Right atrium auricular region (tissue), 2 donors: ENCODE measurements around the gene LRRC18. TPM values are rescaled to one million over a fixed set of nuclear protein-coding genes. Genes with fewer than 3 reads are reported as not detected.
A peak's percentile ranks its signal among the peaks of the same experiment; 100 is the strongest.

Experiments used
- DNase-seq: peaks from one replicate; pipeline ENCODE4 v3.0.0-alpha.2; 2019; ENCODE audit warnings: low spot score
- H3K27ac ChIP-seq, 2 donors: fragments of 200-600 bp; sonication (generic); 1 replicate in 1 of 2; 2 replicates in 1 of 2; pipeline ENCODE4 v1.5.1; 2016 to 2019
- H3K27me3 ChIP-seq, 2 donors: fragments of 200-600 bp; sonication (generic); one replicate each; pipeline versions ENCODE4 v1.5.1 to v1.6.0; 2017 to 2019
- H3K36me3 ChIP-seq: fragments of 200-600 bp; sonication (generic); one replicate; pipeline ENCODE4 v1.5.1; 2016
- H3K4me1 ChIP-seq, 2 donors: fragments of 200-600 bp; sonication (generic); one replicate each; pipeline versions ENCODE4 v1.5.1 to v1.6.0; 2017 to 2019
- H3K4me3 ChIP-seq, 2 donors: fragments of 200-600 bp; sonication (generic); 1 replicate in 1 of 2; 2 replicates in 1 of 2; pipeline ENCODE4 v1.5.1; 2017 to 2019; ENCODE audit warnings: mild to moderate bottlenecking in 1 of 2, moderate library complexity in 1 of 2
- H3K9me3 ChIP-seq, 2 donors: fragments of 200-600 bp; sonication (generic); one replicate each; pipeline ENCODE4 v1.5.1; 2019
- total RNA-seq, 2 donors: library from RNA; depleted of rRNA; stranded (reverse); fragments of >200 nt; gene quantifications; one replicate each; pipeline ENCODE4 v1.1.0, GENCODE V29; 2016
- TF ChIP-seq, protein P1 (sequence below), 2 donors: fragments of 200-600 bp; sonication (generic); IDR thresholded peaks; one replicate each; pipeline ENCODE4 v1.5.1; 2019; ENCODE audit warnings: antibody characterized with exemption in 2 of 2

The LRRC18 gene
- total RNA-seq, 2 donors from 2014 or later, result not detected

GRCh38 chr10:48940372-48940771 is 732 bp upstream of the LRRC18 start:
- TF ChIP-seq, protein P1, sequence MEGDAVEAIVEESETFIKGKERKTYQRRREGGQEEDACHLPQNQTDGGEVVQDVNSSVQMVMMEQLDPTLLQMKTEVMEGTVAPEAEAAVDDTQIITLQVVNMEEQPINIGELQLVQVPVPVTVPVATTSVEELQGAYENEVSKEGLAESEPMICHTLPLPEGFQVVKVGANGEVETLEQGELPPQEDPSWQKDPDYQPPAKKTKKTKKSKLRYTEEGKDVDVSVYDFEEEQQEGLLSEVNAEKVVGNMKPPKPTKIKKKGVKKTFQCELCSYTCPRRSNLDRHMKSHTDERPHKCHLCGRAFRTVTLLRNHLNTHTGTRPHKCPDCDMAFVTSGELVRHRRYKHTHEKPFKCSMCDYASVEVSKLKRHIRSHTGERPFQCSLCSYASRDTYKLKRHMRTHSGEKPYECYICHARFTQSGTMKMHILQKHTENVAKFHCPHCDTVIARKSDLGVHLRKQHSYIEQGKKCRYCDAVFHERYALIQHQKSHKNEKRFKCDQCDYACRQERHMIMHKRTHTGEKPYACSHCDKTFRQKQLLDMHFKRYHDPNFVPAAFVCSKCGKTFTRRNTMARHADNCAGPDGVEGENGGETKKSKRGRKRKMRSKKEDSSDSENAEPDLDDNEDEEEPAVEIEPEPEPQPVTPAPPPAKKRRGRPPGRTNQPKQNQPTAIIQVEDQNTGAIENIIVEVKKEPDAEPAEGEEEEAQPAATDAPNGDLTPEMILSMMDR (IDR thresholded peaks at IDR 0.05), result no peak
- H3K9me3 ChIP-seq, result no peaks in the 10 kb centered on the region
- H3K27me3 ChIP-seq, result no peaks in the 10 kb centered on the region
- peak; percentile 44 for DNase-seq
- no peak overlapping the region for H3K27ac ChIP-seq
- no peaks in the 10 kb centered on the region for H3K4me1 ChIP-seq
- H3K4me3 ChIP-seq, result no peak overlapping the region
- no peaks in the 10 kb centered on the region for H3K36me3 ChIP-seq

- no peaks in the 10 kb centered on the region for H3K4me1 ChIP-seq
- peak; percentile 42 for DNase-seq
- TF ChIP-seq, protein P1 (IDR thresholded peaks at IDR 0.05), result no peak
- H3K27me3 ChIP-seq, result no peaks in the 10 kb centered on the region
- H3K9me3 ChIP-seq, result no peaks in the 10 kb centered on the region
- H3K27ac ChIP-seq, result no peak overlapping the region
- H3K36me3 ChIP-seq, result no peaks in the 10 kb centered on the region
- no peak overlapping the region for H3K4me3 ChIP-seq
These were observed 577 bp downstream of the LRRC18 start for GRCh38 chr10:48938990-48939536.

DNA sequence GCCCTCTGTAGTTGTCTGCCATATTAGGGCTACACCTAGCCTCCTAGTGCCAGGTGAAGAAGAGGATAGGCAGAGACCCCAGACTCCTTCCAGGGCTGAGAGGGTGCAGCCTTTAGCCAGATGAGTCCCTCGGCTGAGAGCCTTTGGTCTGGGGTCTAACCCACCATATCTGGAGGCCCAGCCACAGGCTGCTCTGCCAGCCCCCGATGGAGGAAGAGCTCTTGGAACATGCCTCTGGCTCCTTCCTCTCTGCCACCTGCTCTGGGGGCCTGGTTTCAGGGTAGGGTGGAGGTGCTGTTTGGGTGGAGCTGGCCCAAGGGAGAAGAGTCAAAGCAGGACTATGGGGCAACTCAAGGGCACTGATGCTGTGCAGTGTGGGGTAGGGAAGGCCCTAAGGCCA is 1.4 kb downstream of the LRRC18 start:
- no peaks in the 10 kb centered on the region for H3K4me1 ChIP-seq
- DNase-seq, result peak; percentile 38
- H3K9me3 ChIP-seq, result no peaks in the 10 kb centered on the region
- no peaks in the 10 kb centered on the region for H3K27me3 ChIP-seq
- H3K4me3 ChIP-seq, result no peak overlapping the region
- TF ChIP-seq, protein P1 (IDR thresholded peaks at IDR 0.05), result no peak
- no peaks in the 10 kb centered on the region for H3K36me3 ChIP-seq
- H3K27ac ChIP-seq, result no peak overlapping the region

GRCh38 chr10:48937796-48938195 is 1.8 kb downstream of the LRRC18 start:
- H3K27ac ChIP-seq, result no peak overlapping the region
- TF ChIP-seq, protein P1 (IDR thresholded peaks at IDR 0.05), result no peak
- peak; percentile 34 for DNase-seq

GRCh38 chr10:48935577-48935976 is 4.1 kb downstream of the LRRC18 start:
- H3K27me3 ChIP-seq, result no peaks in the 10 kb centered on the region
- TF ChIP-seq, protein P1 (IDR thresholded peaks at IDR 0.05), result no peak
- no peak overlapping the region for H3K27ac ChIP-seq
- no peak for DNase-seq
- H3K36me3 ChIP-seq, result no peaks in the 10 kb centered on the region
- no peaks in the 10 kb centered on the region for H3K9me3 ChIP-seq
- H3K4me1 ChIP-seq, result no peaks in the 10 kb centered on the region
- H3K4me3 ChIP-seq, result no peak overlapping the region

More at GRCh38 chr10:48937796-48938195, 1.8 kb downstream of the LRRC18 start:
- no peak overlapping the region for H3K4me3 ChIP-seq
- no peaks in the 10 kb centered on the region for H3K9me3 ChIP-seq
- H3K4me1 ChIP-seq, result no peaks in the 10 kb centered on the region
- no peaks in the 10 kb centered on the region for H3K36me3 ChIP-seq
- no peaks in the 10 kb centered on the region for H3K27me3 ChIP-seq
